CD4-positive, alpha-beta T cell (primary cell): ENCODE results near the gene BRD3. TPM values are rescaled to one million over a fixed set of nuclear protein-coding genes. Genes with fewer than 3 reads are reported as not detected.
"Not testable (repeated sequence)": the region's sequence is repeated elsewhere in the genome, so short reads cannot be mapped to it uniquely, and the experiment has no call there.

Experiments used
- ATAC-seq: fragments of 200-7000 bp; cut with Tn5 transposase; one replicate; pipeline ENCODE4 v1.10.0; 2022; ENCODE audit warnings: mild to moderate bottlenecking; ENCODE audit not compliant: poor library complexity
- CTCF ChIA-PET: fragments of 350-600 bp; sonication (Branson Sonifier 250); formaldehyde crosslinking; loops from one replicate; lab custom pipeline; 2021; ENCODE audit warnings: antibody characterized with exemption, inconsistent platforms; lab: Charles Lee
- POLR2A ChIA-PET: fragments of 350-600 bp; sonication (Branson Sonifier 250); formaldehyde crosslinking; loops from one replicate; lab custom pipeline; 2021; ENCODE audit warnings: antibody characterized with exemption, inconsistent platforms; lab: Charles Lee
- DNase-seq, 14 experiments: peaks; one replicate each; pipeline ENCODE4 v3.0.0-alpha.2; 2013 to 2020; ENCODE audit warnings: mixed read lengths in 2 of 14
- H3K27ac ChIP-seq, 2 donors: one replicate each; pipeline versions ENCODE4 v1.5.1 to v1.7.0; 2013; ENCODE audit warnings: low read length in 2 of 2, low read depth in 1 of 2, mild to moderate bottlenecking in 1 of 2
- H3K27me3 ChIP-seq, 2 experiments: 1 replicate in 1 of 2; 2 replicates in 1 of 2; pipeline versions ENCODE4 v1.6.1 to v1.7.0; 2013; ENCODE audit warnings: low read length in 2 of 2, control low read depth in 1 of 2, mild to moderate bottlenecking in 1 of 2, moderate library complexity in 1 of 2; ENCODE audit not compliant: insufficient read depth in 2 of 2, control insufficient read depth in 1 of 2
- H3K36me3 ChIP-seq: one replicate; pipeline ENCODE4 v1.6.1; 2013; ENCODE audit warnings: low read length, control low read depth; ENCODE audit not compliant: insufficient read depth
- H3K4me1 ChIP-seq: one replicate; pipeline ENCODE4 v1.6.1; 2013; ENCODE audit warnings: low read length, control low read depth; ENCODE audit not compliant: insufficient read depth
- H3K4me3 ChIP-seq: one replicate; pipeline ENCODE4 v1.5.1; 2013; ENCODE audit warnings: mild to moderate bottlenecking, low read length, moderate library complexity
- H3K9me3 ChIP-seq, 2 experiments: 1 replicate in 1 of 2; 2 replicates in 1 of 2; pipeline versions ENCODE4 v1.6.1 to v1.7.0; 2013; ENCODE audit warnings: low read length in 2 of 2, mild to moderate bottlenecking in 2 of 2, control low read depth in 1 of 2, moderate library complexity in 1 of 2; ENCODE audit not compliant: control insufficient read depth in 1 of 2, insufficient read depth in 1 of 2
- H3K27ac Mint-ChIP-seq: one replicate; pipeline ENCODE4 v1.8.0; 2020; ENCODE audit warnings: mixed read lengths
- H3K27me3 Mint-ChIP-seq: one replicate; pipeline ENCODE4 v1.8.0; 2021; ENCODE audit warnings: mixed read lengths
- H3K36me3 Mint-ChIP-seq: one replicate; pipeline ENCODE4 v1.8.0; 2021; ENCODE audit warnings: low read depth, mixed read lengths
- H3K4me1 Mint-ChIP-seq: one replicate; pipeline ENCODE4 v1.8.0; 2021; ENCODE audit warnings: low read depth, mixed read lengths
- H3K4me3 Mint-ChIP-seq: one replicate; pipeline ENCODE4 v1.8.0; 2020; ENCODE audit warnings: mild to moderate bottlenecking, mixed read lengths
- H3K9me3 Mint-ChIP-seq: one replicate; pipeline ENCODE4 v1.8.0; 2020; ENCODE audit warnings: mixed read lengths
- CTCF ChIP-seq: fragments of 200-600 bp; IDR thresholded peaks from one replicate; pipeline ENCODE4 v1.8.0; 2022; ENCODE audit warnings: antibody characterized with exemption, mild to moderate bottlenecking
- intact Hi-C, 2 experiments: fragments of 100-400 bp; cut with DNase I in 1 of 2; cut with micrococcal nuclease in 1 of 2; formaldehyde crosslinking; loops; one replicate each; pipeline versions ENCODE4 v1.15.1 to v1.9.0; 2023 to 2025; cut with DNase I, micrococcal nuclease
- total RNA-seq, 174 experiments: library from RNA in 2 of 174; stranded (reverse) in 2 of 174; gene quantifications; one replicate each; pipeline ENCODE4 v1.2.3 and lab custom pipeline; 2021 to 2026

BRD3 gene
- total RNA-seq, 2 experiments from 2014 or later: 26.7 to 29.0 TPM

GRCh38 chr9:134103391-134103998 is 35.7 kb upstream of the BRD3 start:
- Mint-ChIP-seq H3K4me1 (no peaks in the 10 kb centered on the region), H3K4me3 (no peak overlapping the region), H3K36me3 (no peaks in the 10 kb centered on the region), H3K27me3 (peaks cover 35% of the 10 kb centered on the region), H3K27ac (no peak overlapping the region), H3K9me3 (no peaks in the 10 kb centered on the region)
- no peak overlapping the region for H3K27ac ChIP-seq
- ChIA-PET POLR2A (no interaction called here), CTCF (no interaction called here)
- ATAC-seq: no peak
- no peak for TF ChIP-seq CTCF
- H3K9me3 ChIP-seq: no peaks in the 10 kb centered on the region
- H3K4me3 ChIP-seq: no peak overlapping the region
- peaks cover 3% of the 10 kb centered on the region for H3K4me1 ChIP-seq
- intact Hi-C loops: no loop called here
- H3K27me3 ChIP-seq: peaks cover 0 to 4% of the 10 kb centered on the region in 2 experiments
- DNase-seq: no peak
- no peaks in the 10 kb centered on the region for H3K36me3 ChIP-seq

- H3K36me3 Mint-ChIP-seq: no peaks in the 10 kb centered on the region
- no peak overlapping the region for H3K4me3 Mint-ChIP-seq
- peaks cover 40% of the 10 kb centered on the region for H3K27me3 Mint-ChIP-seq
- Histone ChIP-seq H3K27ac (no peak overlapping the region), H3K4me1 (peaks cover 3% of the 10 kb centered on the region), H3K9me3 (no peaks in the 10 kb centered on the region), H3K27me3 (peaks cover 0 to 4% of the 10 kb centered on the region in 2 experiments), H3K4me3 (no peak overlapping the region), H3K36me3 (no peaks in the 10 kb centered on the region)
- intact Hi-C loops: no loop called here
- no peak for ATAC-seq
- POLR2A ChIA-PET: no interaction called here
- no peaks in the 10 kb centered on the region for H3K9me3 Mint-ChIP-seq
- CTCF ChIA-PET: no interaction called here
- no peak for TF ChIP-seq CTCF
- no peaks in the 10 kb centered on the region for H3K4me1 Mint-ChIP-seq
- no peak for DNase-seq
- H3K27ac Mint-ChIP-seq: no peak overlapping the region
Observed at GRCh38 chr9:134101623-134102149, 33.9 kb upstream of the BRD3 start.

- POLR2A ChIA-PET, ATAC-seq: not testable (repeated sequence)
Observed at GRCh38 chr9:134101133-134101532, 33.3 kb upstream of the BRD3 start.

More at GRCh38 chr9:134101133-134101532, 33.3 kb upstream of the BRD3 start:
- H3K36me3 Mint-ChIP-seq, intact Hi-C loops, H3K36me3 ChIP-seq, H3K4me1 Mint-ChIP-seq, H3K4me3 ChIP-seq, H3K27me3 ChIP-seq, H3K4me1 ChIP-seq, H3K9me3 ChIP-seq, H3K9me3 Mint-ChIP-seq, DNase-seq, H3K27ac ChIP-seq, H3K27ac Mint-ChIP-seq, H3K4me3 Mint-ChIP-seq: not testable (repeated sequence)
- CTCF ChIA-PET: interaction anchor here (0.6 kb wide), 1 partner anchor 75 kb away, joined by 3 read pairs; no protein-coding TSS in a partner anchor
- peaks cover 42% of the 10 kb centered on the region for H3K27me3 Mint-ChIP-seq
